Measurements from ENCODE around the gene ICAM5.

DNA sequence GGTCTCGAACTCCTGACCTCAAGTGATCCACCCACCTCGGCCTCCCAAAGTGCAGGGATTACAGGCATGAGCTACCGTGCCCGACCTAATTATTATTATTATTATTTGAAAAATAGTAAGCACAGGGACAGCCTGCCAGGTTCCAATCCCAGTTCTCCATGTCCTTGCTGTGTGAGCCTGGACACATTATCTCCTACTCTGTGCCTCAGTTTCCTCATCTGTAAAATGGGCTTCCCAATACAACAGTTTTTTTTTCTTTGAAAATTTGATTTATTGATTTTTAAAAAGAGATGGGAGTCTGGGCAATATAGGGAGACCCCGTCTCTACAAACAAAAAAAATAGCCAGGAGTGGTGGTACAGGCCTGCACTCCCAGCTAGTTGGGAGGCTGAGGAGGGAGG lies 16.6 kb downstream of the ICAM5 start:
- TF ChIP-seq, protein P1, sequence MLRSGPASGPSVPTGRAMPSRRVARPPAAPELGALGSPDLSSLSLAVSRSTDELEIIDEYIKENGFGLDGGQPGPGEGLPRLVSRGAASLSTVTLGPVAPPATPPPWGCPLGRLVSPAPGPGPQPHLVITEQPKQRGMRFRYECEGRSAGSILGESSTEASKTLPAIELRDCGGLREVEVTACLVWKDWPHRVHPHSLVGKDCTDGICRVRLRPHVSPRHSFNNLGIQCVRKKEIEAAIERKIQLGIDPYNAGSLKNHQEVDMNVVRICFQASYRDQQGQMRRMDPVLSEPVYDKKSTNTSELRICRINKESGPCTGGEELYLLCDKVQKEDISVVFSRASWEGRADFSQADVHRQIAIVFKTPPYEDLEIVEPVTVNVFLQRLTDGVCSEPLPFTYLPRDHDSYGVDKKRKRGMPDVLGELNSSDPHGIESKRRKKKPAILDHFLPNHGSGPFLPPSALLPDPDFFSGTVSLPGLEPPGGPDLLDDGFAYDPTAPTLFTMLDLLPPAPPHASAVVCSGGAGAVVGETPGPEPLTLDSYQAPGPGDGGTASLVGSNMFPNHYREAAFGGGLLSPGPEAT (IDR thresholded peaks at IDR 0.05; ENCODE audit: low read depth), result no peak
- TF ChIP-seq RAD21 (IDR thresholded peaks at IDR 0.05; ENCODE audit: insufficient read depth, low read depth, low read length) (no peak), NRF1 (conservative IDR thresholded peaks at IDR 0.05; ENCODE audit: low read depth, low read length) (no peak), SPI1 (IDR thresholded peaks at IDR 0.05; ENCODE audit: borderline replicate concordance, insufficient read depth, low read depth, low read length) (no peak), BACH1 (IDR thresholded peaks at IDR 0.05; ENCODE audit: borderline replicate concordance) (no peak), NR2C1 (IDR thresholded peaks at IDR 0.05) (no peak), SIX5 (IDR thresholded peaks at IDR 0.05; ENCODE audit: low read depth, low read length, severe bottlenecking) (no peak), ZZZ3 (IDR thresholded peaks at IDR 0.05; ENCODE audit: control insufficient read depth, insufficient read length, low read depth) (no peak), NFIC (IDR thresholded peaks at IDR 0.05; ENCODE audit: low read depth, low read length) (no peak)
- TF ChIP-seq, protein P2, sequence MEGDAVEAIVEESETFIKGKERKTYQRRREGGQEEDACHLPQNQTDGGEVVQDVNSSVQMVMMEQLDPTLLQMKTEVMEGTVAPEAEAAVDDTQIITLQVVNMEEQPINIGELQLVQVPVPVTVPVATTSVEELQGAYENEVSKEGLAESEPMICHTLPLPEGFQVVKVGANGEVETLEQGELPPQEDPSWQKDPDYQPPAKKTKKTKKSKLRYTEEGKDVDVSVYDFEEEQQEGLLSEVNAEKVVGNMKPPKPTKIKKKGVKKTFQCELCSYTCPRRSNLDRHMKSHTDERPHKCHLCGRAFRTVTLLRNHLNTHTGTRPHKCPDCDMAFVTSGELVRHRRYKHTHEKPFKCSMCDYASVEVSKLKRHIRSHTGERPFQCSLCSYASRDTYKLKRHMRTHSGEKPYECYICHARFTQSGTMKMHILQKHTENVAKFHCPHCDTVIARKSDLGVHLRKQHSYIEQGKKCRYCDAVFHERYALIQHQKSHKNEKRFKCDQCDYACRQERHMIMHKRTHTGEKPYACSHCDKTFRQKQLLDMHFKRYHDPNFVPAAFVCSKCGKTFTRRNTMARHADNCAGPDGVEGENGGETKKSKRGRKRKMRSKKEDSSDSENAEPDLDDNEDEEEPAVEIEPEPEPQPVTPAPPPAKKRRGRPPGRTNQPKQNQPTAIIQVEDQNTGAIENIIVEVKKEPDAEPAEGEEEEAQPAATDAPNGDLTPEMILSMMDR (IDR thresholded peaks at IDR 0.05 in 2 of 3, conservative IDR thresholded peaks at IDR 0.05 in 1 of 3; ENCODE audit: control insufficient read depth in 2 of 3, extremely low read depth in 1 of 3, insufficient read depth in 1 of 3, low read depth in 3 of 3, low read length in 3 of 3), result no peak

Data from GM12878 (cell line).